Mucosa of stomach (tissue), 1 donor: ENCODE results near the gene CASP5.
"Not testable (repeated sequence)": the region's sequence is repeated elsewhere in the genome, so short reads cannot be mapped to it uniquely, and the experiment has no call there.

Experiments used
- H3K27me3 ChIP-seq: one replicate; pipeline ENCODE4 v1.7.0; 2013; ENCODE audit warnings: mild to moderate bottlenecking, low read length; ENCODE audit not compliant: control insufficient read depth, insufficient read depth
- H3K36me3 ChIP-seq: one replicate; pipeline ENCODE4 v1.7.0; 2013; ENCODE audit warnings: low read length; ENCODE audit not compliant: control insufficient read depth, insufficient read depth
- H3K4me1 ChIP-seq: one replicate; pipeline ENCODE4 v1.7.0; 2013; ENCODE audit warnings: mild to moderate bottlenecking, low read length; ENCODE audit not compliant: control insufficient read depth, insufficient read depth
- H3K4me3 ChIP-seq: one replicate; pipeline ENCODE4 v1.7.0; 2013; ENCODE audit warnings: low read length
- H3K9ac ChIP-seq: one replicate; pipeline ENCODE4 v1.7.0; 2013; ENCODE audit warnings: mild to moderate bottlenecking, low read length, moderate library complexity
- H3K9me3 ChIP-seq: one replicate; pipeline ENCODE4 v1.7.0; 2013; ENCODE audit warnings: mild to moderate bottlenecking, low read length, moderate library complexity; ENCODE audit not compliant: control insufficient read depth
- donor health status: Pancreatic carcinoma.

CASP5 gene

DNA sequence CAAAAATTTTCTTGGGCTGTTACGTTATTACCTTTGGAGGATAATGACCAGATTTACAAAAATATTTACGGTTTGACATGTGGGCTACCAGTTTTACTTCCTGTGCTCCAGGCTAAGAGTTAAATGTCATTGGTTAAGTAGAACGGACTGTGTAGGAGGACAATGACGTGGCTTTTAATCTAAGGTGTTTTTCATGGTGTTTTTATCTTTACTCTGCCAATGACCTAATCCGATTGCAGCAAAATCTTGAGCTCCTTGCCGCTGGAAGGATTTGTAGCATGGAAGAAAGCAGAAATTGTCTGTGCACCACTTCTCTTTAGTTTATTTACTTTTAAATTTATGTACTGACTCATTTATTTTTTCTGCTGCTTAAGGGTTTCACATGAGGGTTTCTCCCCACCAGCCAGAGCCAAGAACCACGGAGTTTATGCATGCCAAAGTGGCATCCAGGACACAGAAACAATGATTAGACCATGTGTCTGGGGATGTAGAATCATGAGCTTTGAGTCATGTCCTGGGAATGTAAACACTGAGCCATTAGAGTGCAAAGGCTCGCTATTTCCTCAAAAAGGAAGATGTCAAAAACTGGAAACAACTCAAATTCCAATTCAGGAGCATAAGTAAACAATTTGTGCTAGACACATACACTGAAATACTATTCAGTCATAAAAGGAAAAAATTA lies 24.1 kb upstream of the CASP5 start:
- no peak overlapping the region for H3K4me3 ChIP-seq
- no peak overlapping the region for H3K9ac ChIP-seq
- H3K36me3 ChIP-seq: no peaks in the 10 kb centered on the region
- H3K9me3 ChIP-seq: no peaks in the 10 kb centered on the region
- H3K4me1 ChIP-seq: peaks cover 16% of the 10 kb centered on the region
- H3K27me3 ChIP-seq: no peaks in the 10 kb centered on the region

DNA sequence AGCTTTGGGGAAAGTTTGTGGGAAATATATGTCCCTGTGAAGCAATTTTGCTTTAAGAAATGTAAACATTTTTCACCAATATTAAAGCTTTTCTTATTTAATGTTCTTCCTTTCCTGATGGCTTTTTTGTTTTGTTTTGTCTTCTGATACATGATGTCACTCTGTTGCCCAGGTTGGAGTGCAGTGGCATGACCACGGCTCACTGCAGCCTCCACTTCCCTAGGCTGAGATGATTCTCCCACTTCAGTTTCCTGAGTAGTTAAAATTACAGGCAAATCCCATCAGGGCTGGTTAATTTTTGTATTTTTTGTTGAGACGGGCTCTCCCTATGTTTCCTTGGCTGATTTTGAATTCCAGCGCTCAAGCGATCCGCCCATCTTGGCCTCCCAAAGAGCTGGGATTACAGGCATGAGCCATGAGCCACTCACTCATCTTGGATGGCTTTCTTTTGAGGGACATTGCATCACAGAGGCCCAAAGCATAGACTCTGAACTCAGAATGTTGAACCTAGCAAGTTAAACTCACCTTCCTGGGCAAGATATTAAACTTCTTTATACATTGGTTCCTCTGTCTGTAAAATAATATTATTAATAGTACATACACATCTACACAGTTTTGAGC lies 22.8 kb upstream of the CASP5 start:
- Histone ChIP-seq H3K27me3 (no peaks in the 10 kb centered on the region), H3K4me3 (no peak overlapping the region), H3K9ac (peak overlapping the region; percentile 74), H3K9me3 (no peaks in the 10 kb centered on the region), H3K4me1 (peaks cover 18% of the 10 kb centered on the region), H3K36me3 (no peaks in the 10 kb centered on the region)

DNA sequence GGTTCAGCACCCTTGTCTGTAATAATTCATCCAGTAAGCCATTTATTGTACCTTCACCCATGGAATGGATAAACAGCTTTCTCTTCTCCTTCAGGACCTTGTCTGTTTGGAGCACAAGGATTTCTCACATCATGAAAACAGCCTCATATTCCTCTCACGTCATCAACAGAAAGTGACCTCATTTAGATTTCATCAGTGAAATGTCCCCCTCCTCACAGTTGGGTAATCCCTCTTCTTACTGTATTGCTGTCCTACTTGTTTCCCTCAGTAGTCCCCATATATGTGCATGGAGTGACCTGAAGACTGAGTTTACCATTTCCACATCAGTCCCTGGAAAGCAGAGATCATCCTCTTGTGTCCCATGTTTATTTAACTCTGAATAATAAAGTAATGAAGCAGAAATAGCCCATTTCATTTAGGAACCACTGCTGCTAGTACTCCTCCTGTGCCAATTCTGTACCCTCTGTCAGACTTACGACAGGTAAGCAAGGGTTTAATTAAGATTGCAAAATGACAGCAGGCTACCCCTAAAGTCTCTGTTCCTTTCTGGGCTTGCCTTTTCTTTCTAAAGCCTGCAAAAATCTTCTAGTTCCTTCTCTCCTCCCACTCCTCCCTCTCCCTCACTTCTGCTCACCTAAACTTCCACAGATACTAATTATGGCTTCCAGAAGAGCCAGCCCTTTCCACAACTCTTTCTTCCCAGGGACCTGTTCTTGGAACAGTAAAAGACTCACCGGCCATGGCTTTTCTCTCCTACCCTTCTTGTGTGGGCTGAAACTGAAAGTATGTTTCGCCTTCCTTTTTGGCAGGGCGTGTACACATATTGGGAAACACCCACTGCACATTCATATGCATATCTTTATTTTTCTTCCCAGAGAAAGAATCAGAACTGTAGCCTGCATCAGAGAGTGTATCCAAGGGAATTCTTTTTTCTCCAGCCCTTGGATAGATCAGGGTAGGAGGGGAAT lies 21.9 kb upstream of the CASP5 start, which contains the start of gene CARD16:
Gene CARD16, minus strand, starts transcription at position 779 of the 968 bp plus-strand sequence. Its CDS starts 38 bp downstream, at position 741.
- H3K36me3 ChIP-seq, H3K9me3 ChIP-seq, H3K27me3 ChIP-seq: not testable (repeated sequence)
- peaks cover 21% of the 10 kb centered on the region for H3K4me1 ChIP-seq
- H3K9ac ChIP-seq: peak within 1 kb of the TSS; percentile 74
- peak within 1 kb of the TSS; percentile 68 for H3K4me3 ChIP-seq

DNA sequence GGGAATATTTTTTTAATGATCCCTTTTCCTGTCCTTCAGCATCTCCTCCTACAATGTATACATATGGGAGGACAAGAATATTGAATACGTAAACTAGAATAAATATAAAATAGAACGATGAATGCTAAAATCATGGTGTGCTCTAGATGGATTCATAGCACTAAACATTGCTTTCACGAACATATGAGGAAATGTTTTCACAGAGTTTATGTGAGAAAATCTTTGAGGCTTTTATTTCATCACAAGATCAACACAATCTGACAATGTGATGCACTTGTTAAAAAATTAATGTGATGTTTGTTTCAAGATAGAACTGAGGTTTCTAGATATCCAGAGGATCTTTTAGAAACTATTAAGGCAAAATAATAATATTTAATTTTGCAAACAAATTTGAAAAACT lies 19.2 kb upstream of the CASP5 start:
- H3K9ac ChIP-seq: no peak overlapping the region
- H3K4me1 ChIP-seq: peaks cover 21% of the 10 kb centered on the region
- no peaks in the 10 kb centered on the region for H3K9me3 ChIP-seq
- H3K36me3 ChIP-seq: no peaks in the 10 kb centered on the region
- no peak overlapping the region for H3K4me3 ChIP-seq
- H3K27me3 ChIP-seq: no peaks in the 10 kb centered on the region

DNA sequence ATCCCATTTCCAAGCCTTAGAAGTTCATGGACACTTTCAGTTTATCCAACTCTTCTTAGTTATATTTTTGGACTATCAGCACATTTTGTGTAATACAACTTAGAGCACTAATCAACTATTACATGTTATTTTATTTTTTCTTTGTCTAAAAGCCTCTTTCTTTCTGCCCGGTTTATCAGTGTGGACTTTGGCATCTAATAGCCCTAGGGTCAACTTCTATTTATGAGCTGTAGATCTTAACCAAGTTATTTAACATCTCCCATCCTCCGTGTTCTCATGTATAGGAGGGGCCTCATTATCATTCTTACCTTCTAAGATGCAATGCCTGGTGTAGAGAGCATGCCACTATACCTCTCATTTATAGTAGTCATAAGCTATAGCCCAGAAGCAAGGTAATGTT lies 17.7 kb upstream of the CASP5 start:
- H3K36me3 ChIP-seq: no peaks in the 10 kb centered on the region
- H3K4me1 ChIP-seq: peaks cover 19% of the 10 kb centered on the region
- H3K9ac ChIP-seq: no peak overlapping the region
- H3K27me3 ChIP-seq: no peaks in the 10 kb centered on the region
- H3K4me3 ChIP-seq: no peak overlapping the region
- no peaks in the 10 kb centered on the region for H3K9me3 ChIP-seq

DNA sequence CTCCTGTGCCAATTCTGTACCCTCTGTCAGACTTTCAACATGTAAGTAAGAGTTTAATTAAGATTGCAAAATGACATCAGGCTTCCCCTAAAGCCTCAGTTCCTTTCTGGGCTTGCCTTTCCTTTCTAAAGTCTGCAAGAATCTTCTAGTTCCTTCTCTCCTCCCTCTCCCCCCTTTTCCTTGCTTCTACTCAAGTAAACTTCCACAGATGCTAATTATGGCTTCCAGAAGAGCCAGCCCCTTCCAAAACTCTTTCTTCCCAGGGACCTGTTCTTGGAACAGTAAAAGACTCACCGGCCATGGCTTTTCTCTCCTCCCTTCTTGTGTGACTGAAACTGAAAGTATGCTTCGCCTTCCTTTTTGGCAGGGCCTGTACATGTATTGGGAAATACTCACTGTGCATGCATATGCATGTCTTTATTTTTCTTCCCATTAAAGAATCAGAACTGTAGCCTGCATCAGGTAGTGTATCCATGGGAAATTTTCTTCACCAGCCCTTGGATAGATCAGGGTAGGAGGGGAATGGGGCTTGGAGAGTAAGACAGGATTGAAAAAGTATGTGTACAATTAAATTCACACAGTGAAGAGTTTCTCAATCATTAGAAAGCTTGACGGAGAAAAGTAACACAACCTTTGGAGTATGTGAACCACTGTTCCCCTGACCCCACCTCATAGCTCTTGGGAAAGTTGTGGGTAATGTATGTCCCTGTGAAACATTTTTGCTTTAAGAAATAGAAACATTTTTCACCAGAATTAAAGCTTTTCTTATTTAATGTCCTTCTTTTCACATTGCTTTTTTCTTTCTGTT lies 12.0 kb upstream of the CASP5 start, which contains the start of gene CASP1:
Gene CASP1, minus strand, starts transcription at position 332 of the 808 bp plus-strand sequence. Its CDS starts 31 bp downstream, at position 301.
- peak within 1 kb of the TSS; percentile 34 for H3K4me3 ChIP-seq
- no peaks in the 10 kb centered on the region for H3K27me3 ChIP-seq
- peaks cover 16% of the 10 kb centered on the region for H3K4me1 ChIP-seq
- H3K36me3 ChIP-seq: no peaks in the 10 kb centered on the region
- H3K9me3 ChIP-seq: no peaks in the 10 kb centered on the region
- peak within 1 kb of the TSS; percentile 80 for H3K9ac ChIP-seq

DNA sequence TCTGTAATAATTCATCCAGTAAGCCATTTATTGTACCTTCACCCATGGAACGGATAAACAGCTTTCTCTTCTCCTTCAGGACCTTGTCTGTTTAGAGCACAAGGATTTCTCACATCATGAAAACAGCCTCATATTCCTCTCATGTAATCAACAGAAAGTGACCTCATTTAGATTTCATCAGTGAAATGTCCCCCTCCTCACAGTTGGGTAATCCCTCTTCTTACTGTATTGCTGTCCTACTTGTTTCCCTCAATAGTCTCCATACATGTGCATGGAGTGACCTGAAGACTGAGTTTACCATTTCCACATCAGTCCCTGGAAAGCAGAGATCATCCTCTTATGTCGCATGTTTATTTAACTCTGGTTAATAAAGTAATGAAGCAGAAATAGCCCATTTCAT lies 11.4 kb upstream of the CASP5 start:
- not testable (repeated sequence) for H3K9me3 ChIP-seq, H3K27me3 ChIP-seq, H3K36me3 ChIP-seq
- Histone ChIP-seq H3K4me1 (peaks cover 16% of the 10 kb centered on the region), H3K4me3 (peak overlapping the region; percentile 34), H3K9ac (peak overlapping the region; percentile 80)

DNA sequence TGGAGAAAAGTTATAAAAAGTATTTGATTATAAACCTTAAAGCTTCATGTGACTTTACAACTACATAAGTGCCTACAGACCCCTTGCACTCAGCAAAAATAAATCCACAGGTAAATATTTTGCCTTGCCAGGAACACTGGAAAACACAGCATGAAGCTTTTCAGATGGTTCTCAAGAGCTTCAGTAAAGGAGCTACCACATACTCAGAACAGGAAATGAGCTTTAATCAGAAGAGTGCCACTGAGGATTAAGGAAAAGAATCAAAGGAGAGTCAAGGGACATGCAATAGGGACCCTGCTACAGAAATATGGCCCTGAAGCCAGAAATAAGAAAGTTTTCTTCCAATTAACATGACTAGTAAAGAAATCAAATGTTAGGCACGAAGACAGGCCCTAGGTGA lies 10.8 kb upstream of the CASP5 start:
- Histone ChIP-seq H3K36me3 (no peaks in the 10 kb centered on the region), H3K4me3 (no peak overlapping the region), H3K9me3 (no peaks in the 10 kb centered on the region), H3K9ac (peak overlapping the region; percentile 80), H3K27me3 (no peaks in the 10 kb centered on the region), H3K4me1 (peaks cover 16% of the 10 kb centered on the region)

DNA sequence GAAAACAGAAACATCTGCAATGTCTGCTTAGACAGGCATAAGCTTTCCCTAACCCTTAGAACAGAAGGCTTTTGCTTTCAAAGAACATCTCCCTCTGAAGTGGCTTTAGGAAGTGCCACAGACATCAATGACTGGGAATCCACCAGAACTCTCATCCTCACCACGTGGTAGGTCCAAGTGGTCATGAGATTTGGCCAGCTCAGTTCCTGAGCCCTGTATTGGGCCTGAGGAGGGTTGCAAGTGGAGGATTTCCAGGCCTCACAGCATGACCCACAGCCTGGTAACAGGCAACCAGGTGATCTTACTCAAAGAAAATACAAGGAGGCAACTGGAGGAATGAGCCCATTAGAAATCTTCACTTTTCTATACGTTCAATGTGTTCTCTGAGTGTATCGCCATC lies 10.4 kb upstream of the CASP5 start:
- H3K36me3 ChIP-seq: no peaks in the 10 kb centered on the region
- no peak overlapping the region for H3K9ac ChIP-seq
- peaks cover 16% of the 10 kb centered on the region for H3K4me1 ChIP-seq
- no peaks in the 10 kb centered on the region for H3K9me3 ChIP-seq
- no peak overlapping the region for H3K4me3 ChIP-seq
- no peaks in the 10 kb centered on the region for H3K27me3 ChIP-seq

DNA sequence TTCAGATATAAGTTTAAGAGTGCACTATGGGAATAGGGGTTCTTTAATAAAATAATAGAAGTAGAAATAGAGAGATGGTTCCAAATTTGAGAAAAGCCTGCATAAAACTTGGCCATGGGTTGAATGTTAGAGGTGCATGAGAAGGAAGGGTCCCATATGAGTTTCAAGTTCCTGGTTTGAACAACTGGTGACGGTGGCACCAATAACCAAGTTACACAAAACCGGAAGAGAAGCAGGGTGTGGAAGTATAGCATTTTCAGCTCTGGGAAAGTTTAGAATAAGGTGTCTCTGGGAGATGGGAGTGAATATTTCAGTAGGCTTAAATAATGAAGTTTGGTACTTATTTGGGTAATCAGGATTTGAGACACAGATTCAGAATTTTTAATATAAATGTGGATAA lies 9.5 kb upstream of the CASP5 start:
- H3K9ac ChIP-seq: no peak overlapping the region

DNA sequence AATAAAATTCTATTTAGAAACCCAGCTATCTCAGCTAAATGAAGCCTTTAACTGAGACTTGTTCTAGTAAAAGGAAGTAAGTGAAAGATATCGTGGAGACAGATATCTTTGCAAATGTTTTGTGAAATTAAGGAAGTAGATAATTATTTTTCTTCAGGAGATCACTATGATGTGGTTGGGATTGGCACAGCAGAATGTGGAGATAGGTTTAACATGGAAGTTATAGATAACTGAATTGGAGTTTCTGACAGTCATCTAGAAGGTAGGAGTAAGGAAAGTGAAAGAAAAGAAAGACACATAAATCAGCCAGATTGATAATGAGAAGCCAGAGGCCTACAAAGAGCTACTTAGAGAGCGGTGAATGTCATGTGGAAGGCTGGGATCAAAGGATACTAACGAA lies 4.7 kb upstream of the CASP5 start:
- no peak overlapping the region for H3K9ac ChIP-seq
- no peak overlapping the region for H3K4me3 ChIP-seq
- H3K4me1 ChIP-seq: peaks cover 13% of the 10 kb centered on the region
- H3K36me3 ChIP-seq: no peaks in the 10 kb centered on the region
- H3K27me3 ChIP-seq: no peaks in the 10 kb centered on the region
- no peaks in the 10 kb centered on the region for H3K9me3 ChIP-seq

More for the DNA sequence above, 9.5 kb upstream of the CASP5 start:
- H3K36me3 ChIP-seq: no peaks in the 10 kb centered on the region
- peaks cover 21% of the 10 kb centered on the region for H3K4me1 ChIP-seq
- no peak overlapping the region for H3K4me3 ChIP-seq
- H3K9me3 ChIP-seq: no peaks in the 10 kb centered on the region
- no peaks in the 10 kb centered on the region for H3K27me3 ChIP-seq
